Karpas-422 (cell line): Measurements from ENCODE around the gene OR2T4. TPM values are rescaled to one million over a fixed set of nuclear protein-coding genes. Genes with fewer than 3 reads are reported as not detected.

Source experiments
- DNase-seq: peaks from one replicate; pipeline ENCODE4 v3.0.0-alpha.2; 2015
- H2AFZ ChIP-seq: fragments of 200-600 bp; sonication (generic); 2 replicates; pipeline ENCODE4 v1.6.1; 2014; ENCODE audit warnings: antibody characterized with exemption, low read length, mixed read lengths
- H3K27ac ChIP-seq: fragments of 200-600 bp; sonication (generic); 2 replicates; pipeline ENCODE4 v1.5.1; 2014; ENCODE audit warnings: mild to moderate bottlenecking, low read length, moderate library complexity
- H3K27me3 ChIP-seq: fragments of 200-600 bp; sonication (generic); 2 replicates; pipeline ENCODE4 v1.6.1; 2014; ENCODE audit warnings: low read length, mixed read lengths
- H3K36me3 ChIP-seq: fragments of 200-600 bp; sonication (generic); 2 replicates; pipeline ENCODE4 v1.6.1; 2014; ENCODE audit warnings: low read length, mixed read lengths; ENCODE audit not compliant: insufficient read depth
- H3K4me1 ChIP-seq: fragments of 200-600 bp; sonication (generic); 2 replicates; pipeline ENCODE4 v1.6.1; 2014; ENCODE audit warnings: mild to moderate bottlenecking, low read length, mixed read lengths
- H3K4me2 ChIP-seq: fragments of 200-600 bp; sonication (generic); 2 replicates; pipeline ENCODE4 v1.6.1; 2014; ENCODE audit warnings: low read length, low read depth, mild to moderate bottlenecking; ENCODE audit not compliant: poor library complexity, severe bottlenecking
- H3K4me3 ChIP-seq: fragments of 200-600 bp; sonication (generic); 2 replicates; pipeline ENCODE4 v1.5.1; 2014; ENCODE audit warnings: mild to moderate bottlenecking, antibody characterized with exemption, low read length, mixed read lengths
- H3K79me2 ChIP-seq: fragments of 200-600 bp; sonication (generic); 2 replicates; pipeline ENCODE4 v1.6.1; 2014; ENCODE audit warnings: mild to moderate bottlenecking, low read length, mixed read lengths
- H3K9ac ChIP-seq: fragments of 200-600 bp; sonication (generic); 2 replicates; pipeline ENCODE4 v1.6.0; 2014; ENCODE audit warnings: low read length
- H3K9me2 ChIP-seq: fragments of 200-600 bp; sonication (generic), shearing (Covaris generic); replicated peaks from 2 replicates; pipeline ENCODE4 v1.6.0; 2014; ENCODE audit warnings: mild to moderate bottlenecking, low read length, moderate library complexity; ENCODE audit not compliant: insufficient read depth
- H3K9me3 ChIP-seq: fragments of 300-700, 200-600 bp; sonication (generic); 2 replicates; pipeline ENCODE4 v1.6.1; 2014; ENCODE audit warnings: low read length, mixed read lengths
- H4K20me1 ChIP-seq: fragments of 200-600 bp; sonication (generic); 2 replicates; pipeline ENCODE4 v1.6.1; 2014; ENCODE audit warnings: mild to moderate bottlenecking, antibody characterized with exemption, low read length, low read depth; ENCODE audit not compliant: insufficient read depth
- total RNA-seq: library from RNA; depleted of rRNA; stranded (reverse); fragments of >200 nt; shearing (Covaris generic); gene quantifications from 2 replicates; pipeline ENCODE4 v1.2.3, GENCODE V29; 2014; ENCODE audit warnings: low replicate concordance

The OR2T4 gene
- total RNA-seq, 1 experiment from 2014 or later: not detected

GRCh38 chr1:248373761-248374160 lies 12.3 kb downstream of the OR2T4 start:
- Histone ChIP-seq H3K4me2 (no peak overlapping the region), H3K9ac (no peak overlapping the region), H4K20me1 (no peaks in the 10 kb centered on the region), H3K36me3 (no peaks in the 10 kb centered on the region), H3K9me3 (no peaks in the 10 kb centered on the region), H3K9me2 (no peaks in the 10 kb centered on the region), H2AFZ (no peak overlapping the region), H3K4me3 (no peak overlapping the region), H3K27me3 (no peaks in the 10 kb centered on the region), H3K4me1 (no peaks in the 10 kb centered on the region), H3K79me2 (no peaks in the 10 kb centered on the region), H3K27ac (no peak overlapping the region)
- no peak for DNase-seq

- no peaks in the 10 kb centered on the region for H3K79me2 ChIP-seq
Observed at GRCh38 chr1:248375446-248375845, 14.0 kb downstream of the OR2T4 start, which contains the start of gene OR2T6. TSS of gene OR2T6 (plus strand) at chr1:248375746. CDS start at chr1:248387609, 11,863 bp downstream.

GRCh38 chr1:248376916-248377315 lies 15.5 kb downstream of the OR2T4 start:
- Histone ChIP-seq H3K27ac (no peak overlapping the region), H3K79me2 (no peaks in the 10 kb centered on the region), H3K4me1 (no peaks in the 10 kb centered on the region), H3K4me3 (no peak overlapping the region), H3K4me2 (no peak overlapping the region), H3K9me2 (no peaks in the 10 kb centered on the region), H3K36me3 (no peaks in the 10 kb centered on the region), H4K20me1 (no peaks in the 10 kb centered on the region), H3K9ac (no peak overlapping the region), H3K9me3 (no peaks in the 10 kb centered on the region), H3K27me3 (no peaks in the 10 kb centered on the region), H2AFZ (no peak overlapping the region)
- DNase-seq: no peak

More at GRCh38 chr1:248375446-248375845, 14.0 kb downstream of the OR2T4 start, which contains the start of gene OR2T6:
- Histone ChIP-seq H3K4me1 (no peaks in the 10 kb centered on the region), H3K9me2 (no peaks in the 10 kb centered on the region), H3K27ac (no peak within 1 kb of the TSS), H3K4me3 (no peak within 1 kb of the TSS), H3K9me3 (no peaks in the 10 kb centered on the region), H3K27me3 (no peaks in the 10 kb centered on the region), H4K20me1 (no peaks in the 10 kb centered on the region), H2AFZ (no peak within 1 kb of the TSS), H3K9ac (no peak within 1 kb of the TSS), H3K4me2 (no peak within 1 kb of the TSS), H3K36me3 (no peaks in the 10 kb centered on the region)
- no peak for DNase-seq

DNA sequence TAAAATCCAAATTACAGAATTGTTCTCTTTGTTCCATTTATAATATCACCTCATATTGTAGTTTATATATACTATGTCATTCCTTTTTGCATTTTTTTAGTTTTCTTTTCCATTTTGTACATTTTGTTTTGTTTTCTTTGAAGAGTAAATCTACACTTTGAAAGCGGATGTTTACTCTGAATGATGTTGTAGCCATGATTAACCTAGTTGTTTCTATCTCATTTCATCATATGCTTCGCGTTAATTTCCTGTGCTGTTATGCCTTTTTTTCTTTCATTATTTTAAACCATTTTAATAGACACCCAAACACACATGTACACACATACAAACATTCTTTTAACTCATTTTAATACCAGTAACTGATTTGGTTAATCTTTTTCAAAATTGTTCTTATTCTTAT lies 19.4 kb downstream of the OR2T4 start:
- no peak for DNase-seq
- H3K27me3 ChIP-seq: no peaks in the 10 kb centered on the region
- no peaks in the 10 kb centered on the region for H3K79me2 ChIP-seq

DNA sequence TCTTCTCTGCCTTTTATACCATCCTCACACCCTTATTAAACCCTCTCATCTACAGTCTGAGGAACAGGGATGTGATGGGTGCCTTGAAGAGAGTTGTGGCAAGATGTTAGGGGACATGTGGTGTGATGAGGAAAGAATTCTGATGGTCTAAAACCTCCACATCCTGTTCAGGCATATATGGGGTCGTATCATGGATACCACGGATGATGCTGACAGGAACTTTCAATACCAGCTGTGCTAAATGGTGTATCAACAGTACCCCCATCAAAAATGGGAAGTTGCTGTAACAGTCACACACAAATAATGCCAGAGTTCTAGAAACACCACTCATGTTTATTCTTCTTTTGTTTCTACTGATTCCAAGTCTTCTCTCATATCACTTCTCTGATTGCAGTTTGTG lies 27.0 kb downstream of the OR2T4 start:
- no peaks in the 10 kb centered on the region for H3K9me2 ChIP-seq
- H3K79me2 ChIP-seq: no peaks in the 10 kb centered on the region
- H3K9me3 ChIP-seq: no peaks in the 10 kb centered on the region
- no peak overlapping the region for H2AFZ ChIP-seq
- no peak overlapping the region for H3K9ac ChIP-seq
- H3K27me3 ChIP-seq: no peaks in the 10 kb centered on the region
- no peak overlapping the region for H3K27ac ChIP-seq
- no peak overlapping the region for H3K4me2 ChIP-seq
- H3K36me3 ChIP-seq: no peaks in the 10 kb centered on the region
- no peaks in the 10 kb centered on the region for H4K20me1 ChIP-seq
- no peak overlapping the region for H3K4me3 ChIP-seq
- no peaks in the 10 kb centered on the region for H3K4me1 ChIP-seq
- DNase-seq: no peak

More for the DNA sequence above, 19.4 kb downstream of the OR2T4 start:
- Histone ChIP-seq H3K36me3 (no peaks in the 10 kb centered on the region), H3K4me2 (no peak overlapping the region), H3K9me3 (no peaks in the 10 kb centered on the region), H3K4me3 (no peak overlapping the region), H3K9ac (no peak overlapping the region), H3K27ac (no peak overlapping the region), H4K20me1 (no peaks in the 10 kb centered on the region), H3K4me1 (no peaks in the 10 kb centered on the region), H2AFZ (no peak overlapping the region), H3K9me2 (no peaks in the 10 kb centered on the region)

GRCh38 chr1:248393050-248393449 lies 31.6 kb downstream of the OR2T4 start:
- Histone ChIP-seq H2AFZ (no peak overlapping the region), H3K4me1 (no peaks in the 10 kb centered on the region), H3K4me2 (no peak overlapping the region), H3K79me2 (no peaks in the 10 kb centered on the region), H3K9me3 (no peaks in the 10 kb centered on the region), H3K27me3 (no peaks in the 10 kb centered on the region), H3K36me3 (no peaks in the 10 kb centered on the region), H3K4me3 (no peak overlapping the region), H3K9ac (no peak overlapping the region), H3K9me2 (no peaks in the 10 kb centered on the region), H4K20me1 (no peaks in the 10 kb centered on the region), H3K27ac (no peak overlapping the region)
- no peak for DNase-seq

DNA sequence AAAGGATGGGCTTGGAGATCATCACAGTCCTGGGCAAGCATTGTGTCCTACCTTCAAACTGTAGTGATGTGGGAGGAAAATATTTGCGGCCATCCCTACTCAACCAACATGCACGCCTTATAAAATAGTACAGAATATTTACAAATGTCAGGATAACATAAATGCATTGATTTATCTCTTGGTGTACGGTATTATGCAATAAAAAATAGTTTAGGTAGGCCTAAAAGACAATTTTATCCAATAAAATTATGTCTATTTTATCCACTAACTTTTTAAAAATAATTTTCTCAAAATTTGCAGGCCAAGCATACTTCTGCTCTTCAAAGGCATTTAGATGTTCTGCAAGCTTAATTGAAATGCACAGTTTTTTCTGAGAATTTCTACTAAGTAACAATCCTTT lies 41.3 kb downstream of the OR2T4 start, which contains the start of gene OR2T1:
Gene OR2T1, plus strand, starts transcription at position 301 of the 400 bp plus-strand sequence. CDS start 3,100 bp downstream, outside the sequence.
- H3K27me3 ChIP-seq: no peaks in the 10 kb centered on the region
- H3K79me2 ChIP-seq: no peaks in the 10 kb centered on the region
- DNase-seq: no peak
- H3K9ac ChIP-seq: no peak within 1 kb of the TSS
- no peaks in the 10 kb centered on the region for H3K9me3 ChIP-seq
- H3K9me2 ChIP-seq: no peaks in the 10 kb centered on the region
- no peaks in the 10 kb centered on the region for H4K20me1 ChIP-seq
- no peaks in the 10 kb centered on the region for H3K4me1 ChIP-seq
- no peaks in the 10 kb centered on the region for H3K36me3 ChIP-seq
- no peak within 1 kb of the TSS for H3K4me3 ChIP-seq
- H2AFZ ChIP-seq: no peak within 1 kb of the TSS
- no peak within 1 kb of the TSS for H3K4me2 ChIP-seq
- no peak within 1 kb of the TSS for H3K27ac ChIP-seq

GRCh38 chr1:248404024-248404423 lies 42.6 kb downstream of the OR2T4 start:
- H4K20me1 ChIP-seq: no peaks in the 10 kb centered on the region
- no peak overlapping the region for H3K9ac ChIP-seq
- no peak overlapping the region for H3K27ac ChIP-seq
- H3K4me3 ChIP-seq: no peak overlapping the region
- no peaks in the 10 kb centered on the region for H3K4me1 ChIP-seq
- DNase-seq: no peak
- no peak overlapping the region for H2AFZ ChIP-seq
- H3K27me3 ChIP-seq: no peaks in the 10 kb centered on the region
- no peak overlapping the region for H3K4me2 ChIP-seq
- no peaks in the 10 kb centered on the region for H3K79me2 ChIP-seq
- H3K9me2 ChIP-seq: no peaks in the 10 kb centered on the region
- H3K9me3 ChIP-seq: no peaks in the 10 kb centered on the region
- no peaks in the 10 kb centered on the region for H3K36me3 ChIP-seq
